NCI-H524 (cell line): ENCODE results near the gene NR2F1.

ENCODE experiments used
- DNase-seq, 2 experiments: peaks; one replicate each; lab custom pipeline; 2025; lab: John Stamatoyannopoulos, UW

Gene NR2F1

GRCh38 chr5:93577854-93578812, 4.9 kb upstream of the NR2F1 start:
- DNase-seq: no peak

GRCh38 chr5:93578813-93579691, 4.0 kb upstream of the NR2F1 start:
- peak; percentile 7 to 33 for DNase-seq

- peak; percentile 23 to 55 for DNase-seq
Observed at GRCh38 chr5:93579692-93580062, 3.3 kb upstream of the NR2F1 start.

- peak in 1 of 2 experiments; percentile 44 for DNase-seq
Observed at GRCh38 chr5:93580063-93580926, 2.7 kb upstream of the NR2F1 start.

GRCh38 chr5:93580927-93581445, 2.0 kb upstream of the NR2F1 start, which contains the start of gene NR2F1-AS1:
NR2F1-AS1 (minus strand) TSS chr5:93581219.
- DNase-seq: peak in 1 of 2 experiments; percentile 16

GRCh38 chr5:93582167-93582462, 907 bp upstream of the NR2F1 start:
- DNase-seq: no peak

GRCh38 chr5:93583439-93583767, 381 bp downstream of the NR2F1 start:
- DNase-seq: no peak

GRCh38 chr5:93583768-93584595, 960 bp downstream of the NR2F1 start:
- peak in 1 of 2 experiments; percentile 45 for DNase-seq

- DNase-seq: no peak
Observed at GRCh38 chr5:93584596-93585040, 1.6 kb downstream of the NR2F1 start.

GRCh38 chr5:93585041-93585766, 2.2 kb downstream of the NR2F1 start:
- DNase-seq: peak in 1 of 2 experiments; percentile 31

GRCh38 chr5:93585767-93586385, 2.9 kb downstream of the NR2F1 start:
- no peak for DNase-seq

- no peak for DNase-seq
Observed at GRCh38 chr5:93586736-93587596, 3.9 kb downstream of the NR2F1 start.

- DNase-seq: no peak
Observed at GRCh38 chr5:93587597-93588351, 4.8 kb downstream of the NR2F1 start.

- no peak for DNase-seq
Observed at GRCh38 chr5:93588352-93589151, 5.5 kb downstream of the NR2F1 start.

- no peak for DNase-seq
Observed at GRCh38 chr5:93589152-93589828, 6.3 kb downstream of the NR2F1 start.

- DNase-seq: no peak
Observed at GRCh38 chr5:93589829-93590215, 6.8 kb downstream of the NR2F1 start.
